Measurements from ENCODE around the gene GGN.

- TF ChIP-seq CTCF (IDR thresholded peaks at IDR 0.05; ENCODE audit: poor library complexity) (no peak), EZH2phosphoT487 (IDR thresholded peaks at IDR 0.05; ENCODE audit: low read depth, severe bottlenecking, unreplicated experiment) (no peak), EZH2 (IDR thresholded peaks at IDR 0.05; ENCODE audit: borderline replicate concordance) (no peak)
These were observed 28.4 kb downstream of the GGN start for GRCh38 chr19:38359242-38360021.

All from hepatocyte (in vitro differentiated cells).